HG03469 (cell line): ENCODE results near the gene SERPINA1.

Source experiments
- ATAC-seq: cut with Tn5 transposase; IDR thresholded peaks from one replicate; pipeline ENCODE4 v1.9.1; 2021; ENCODE audit warnings: mild to moderate bottlenecking, moderate library complexity, moderate number of reproducible peaks; ENCODE audit not compliant: unreplicated experiment

SERPINA1 gene

DNA sequence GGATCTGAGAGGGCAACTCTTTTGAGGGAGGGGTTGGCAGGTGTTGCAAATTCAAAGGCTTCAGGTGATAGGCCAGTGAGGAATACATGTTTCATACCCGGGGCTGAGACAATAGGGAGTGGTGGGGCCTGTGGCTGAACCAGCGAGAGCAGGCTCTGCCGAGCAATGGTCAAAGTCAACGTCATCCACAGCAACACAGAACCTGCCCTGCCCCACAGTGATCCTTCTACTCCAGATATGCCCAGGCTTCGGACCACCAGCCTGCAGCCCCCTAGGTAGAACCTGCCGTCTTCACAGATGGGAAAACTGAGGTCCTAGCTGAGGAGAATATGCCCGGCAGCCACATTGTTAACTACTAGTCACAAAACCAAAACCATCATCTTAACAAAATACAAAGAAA lies 4.1 kb downstream of the SERPINA1 start:
- ATAC-seq, result no peak

DNA sequence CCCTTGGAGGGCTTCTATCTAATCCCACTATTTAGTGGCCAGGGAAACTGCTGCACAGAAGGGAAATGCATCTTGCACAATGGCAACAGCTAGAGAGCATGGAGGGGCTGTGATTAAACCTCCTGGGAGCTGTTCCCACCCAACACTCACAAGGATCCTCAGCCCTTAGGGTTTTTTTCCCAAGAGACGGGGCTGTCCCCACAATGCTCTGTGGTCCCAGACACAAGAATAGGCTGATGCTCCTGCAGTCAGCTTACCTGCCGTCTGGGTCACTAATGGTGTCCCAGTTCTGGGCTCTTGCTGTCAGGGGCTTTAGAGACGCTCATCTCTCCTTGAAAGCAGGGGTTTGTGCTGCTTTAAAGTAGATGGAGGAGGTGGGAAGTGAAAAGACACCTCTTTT lies 4.6 kb downstream of the SERPINA1 start:
- no peak for ATAC-seq

DNA sequence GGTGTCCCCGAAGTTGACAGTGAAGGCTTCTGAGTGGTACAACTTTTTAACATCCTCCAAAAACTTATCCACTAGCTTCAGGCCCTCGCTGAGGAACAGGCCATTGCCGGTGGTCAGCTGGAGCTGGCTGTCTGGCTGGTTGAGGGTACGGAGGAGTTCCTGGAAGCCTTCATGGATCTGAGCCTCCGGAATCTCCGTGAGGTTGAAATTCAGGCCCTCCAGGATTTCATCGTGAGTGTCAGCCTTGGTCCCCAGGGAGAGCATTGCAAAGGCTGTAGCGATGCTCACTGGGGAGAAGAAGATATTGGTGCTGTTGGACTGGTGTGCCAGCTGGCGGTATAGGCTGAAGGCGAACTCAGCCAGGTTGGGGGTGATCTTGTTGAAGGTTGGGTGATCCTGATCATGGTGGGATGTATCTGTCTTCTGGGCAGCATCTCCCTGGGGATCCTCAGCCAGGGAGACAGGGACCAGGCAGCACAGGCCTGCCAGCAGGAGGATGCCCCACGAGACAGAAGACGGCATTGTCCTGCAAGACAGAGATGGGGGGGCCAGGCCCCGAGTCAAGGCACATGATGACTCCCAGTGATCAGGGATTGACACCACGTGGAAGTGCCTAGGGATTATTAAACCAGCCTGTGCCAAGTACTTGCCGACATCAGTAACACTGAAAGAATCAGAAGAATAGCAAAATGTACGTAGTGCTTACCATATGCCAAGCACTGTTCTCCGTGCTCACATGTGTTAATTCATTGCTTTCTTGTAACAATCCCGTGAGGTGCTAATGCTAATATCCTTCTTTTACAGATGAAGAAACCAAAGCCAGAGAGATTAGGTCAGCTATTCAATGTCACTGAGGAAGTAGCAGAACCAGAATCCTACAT lies 5.4 kb downstream of the SERPINA1 start:
- ATAC-seq, result no peak

DNA sequence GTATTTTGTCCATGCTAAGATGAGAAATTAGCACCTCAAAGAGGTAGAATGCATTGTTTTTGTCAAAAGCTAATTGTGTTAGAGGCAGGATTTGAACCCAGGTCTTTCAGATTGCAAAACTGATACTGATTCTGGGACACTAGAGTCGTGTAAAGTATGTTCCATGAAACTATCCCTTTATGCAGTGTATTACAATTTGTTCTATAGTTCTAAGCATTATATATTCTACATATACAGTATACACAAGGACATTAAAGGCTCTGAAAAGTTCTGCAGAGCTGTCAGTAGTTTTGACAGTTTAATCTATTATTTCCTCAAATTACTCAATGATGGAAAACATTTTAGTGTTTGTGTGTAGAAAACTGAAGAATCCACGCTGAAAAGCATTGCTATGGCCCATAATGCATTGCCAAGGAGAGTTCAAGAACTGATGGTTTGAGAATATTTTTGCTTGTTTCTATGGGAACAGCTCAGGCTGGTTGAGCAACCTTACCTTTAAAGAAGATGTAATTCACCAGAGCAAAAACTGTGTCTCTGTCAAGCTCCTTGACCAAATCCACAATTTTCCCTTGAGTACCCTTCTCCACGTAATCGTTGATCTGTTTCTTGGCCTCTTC lies 6.2 kb downstream of the SERPINA1 start:
- no peak for ATAC-seq

DNA sequence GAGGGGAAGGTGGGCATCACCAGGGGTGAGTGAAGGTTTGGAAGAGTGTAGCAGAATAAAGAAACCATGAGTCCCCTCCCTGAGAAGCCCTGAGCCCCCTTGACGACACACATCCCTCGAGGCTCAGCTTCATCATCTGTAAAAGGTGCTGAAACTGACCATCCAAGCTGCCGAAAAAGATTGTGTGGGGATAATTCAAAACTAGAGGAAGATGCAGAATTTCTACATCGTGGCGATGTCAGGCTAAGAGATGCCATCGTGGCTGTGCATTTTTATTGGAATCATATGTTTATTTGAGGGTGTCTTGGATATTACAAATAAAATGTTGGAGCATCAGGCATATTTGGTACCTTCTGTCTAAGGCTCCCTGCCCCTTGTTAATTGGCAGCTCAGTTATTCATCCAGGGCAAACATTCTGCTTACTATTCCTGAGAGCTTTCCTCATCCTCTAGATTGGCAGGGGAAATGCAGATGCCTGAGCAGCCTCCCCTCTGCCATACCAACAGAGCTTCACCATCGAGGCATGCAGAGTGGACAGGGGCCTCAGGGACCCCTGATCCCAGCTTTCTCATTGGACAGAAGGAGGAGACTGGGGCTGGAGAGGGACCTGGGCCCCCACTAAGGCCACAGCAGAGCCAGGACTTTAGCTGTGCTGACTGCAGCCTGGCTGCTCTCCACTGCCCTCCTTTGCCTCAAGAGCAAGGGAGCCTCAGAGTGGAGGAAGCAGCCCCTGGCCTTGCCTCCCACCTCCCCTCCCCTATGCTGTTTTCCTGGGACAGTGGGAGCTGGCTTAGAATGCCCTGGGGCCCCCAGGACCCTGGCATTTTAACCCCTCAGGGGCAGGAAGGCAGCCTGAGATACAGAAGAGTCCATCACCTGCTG lies 7.0 kb downstream of the SERPINA1 start:
- ATAC-seq, result no peak

DNA sequence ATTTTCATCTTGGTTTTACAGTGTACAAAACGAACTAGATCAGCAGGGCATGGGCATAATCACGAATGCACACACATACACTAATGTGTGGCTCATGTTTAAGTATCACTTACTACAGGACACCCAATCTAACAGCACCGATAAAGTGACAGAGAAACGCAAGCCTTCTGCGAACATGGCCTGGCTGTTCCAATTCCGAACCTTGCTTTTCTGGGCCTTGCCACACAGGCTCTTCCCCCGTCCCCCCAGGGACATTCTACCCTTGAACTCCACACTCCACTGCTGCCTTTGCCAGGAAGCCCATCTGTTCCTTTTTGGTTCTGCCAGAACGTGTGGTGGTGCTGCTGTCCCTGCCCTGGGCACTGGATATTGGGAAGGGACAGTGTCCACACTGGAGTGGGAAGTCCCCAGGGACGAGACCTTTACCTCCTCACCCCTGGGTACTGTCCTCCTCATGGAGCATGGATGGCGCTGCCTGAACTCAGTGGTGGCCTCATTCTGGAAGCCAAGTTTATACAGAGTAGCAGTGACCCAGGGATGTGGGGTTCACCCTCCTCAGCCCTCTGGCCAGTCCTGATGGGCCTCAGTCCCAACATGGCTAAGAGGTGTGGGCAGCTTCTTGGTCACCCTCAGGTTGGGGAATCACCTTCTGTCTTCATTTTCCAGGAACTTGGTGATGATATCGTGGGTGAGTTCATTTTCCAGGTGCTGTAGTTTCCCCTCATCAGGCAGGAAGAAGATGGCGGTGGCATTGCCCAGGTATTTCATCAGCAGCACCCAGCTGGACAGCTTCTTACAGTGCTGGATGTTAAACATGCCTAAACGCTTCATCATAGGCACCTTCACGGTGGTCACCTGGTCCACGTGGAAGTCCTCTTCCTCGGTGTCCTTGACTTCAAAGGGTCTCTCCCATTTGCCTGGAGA lies 7.9 kb downstream of the SERPINA1 start:
- no peak for ATAC-seq

DNA sequence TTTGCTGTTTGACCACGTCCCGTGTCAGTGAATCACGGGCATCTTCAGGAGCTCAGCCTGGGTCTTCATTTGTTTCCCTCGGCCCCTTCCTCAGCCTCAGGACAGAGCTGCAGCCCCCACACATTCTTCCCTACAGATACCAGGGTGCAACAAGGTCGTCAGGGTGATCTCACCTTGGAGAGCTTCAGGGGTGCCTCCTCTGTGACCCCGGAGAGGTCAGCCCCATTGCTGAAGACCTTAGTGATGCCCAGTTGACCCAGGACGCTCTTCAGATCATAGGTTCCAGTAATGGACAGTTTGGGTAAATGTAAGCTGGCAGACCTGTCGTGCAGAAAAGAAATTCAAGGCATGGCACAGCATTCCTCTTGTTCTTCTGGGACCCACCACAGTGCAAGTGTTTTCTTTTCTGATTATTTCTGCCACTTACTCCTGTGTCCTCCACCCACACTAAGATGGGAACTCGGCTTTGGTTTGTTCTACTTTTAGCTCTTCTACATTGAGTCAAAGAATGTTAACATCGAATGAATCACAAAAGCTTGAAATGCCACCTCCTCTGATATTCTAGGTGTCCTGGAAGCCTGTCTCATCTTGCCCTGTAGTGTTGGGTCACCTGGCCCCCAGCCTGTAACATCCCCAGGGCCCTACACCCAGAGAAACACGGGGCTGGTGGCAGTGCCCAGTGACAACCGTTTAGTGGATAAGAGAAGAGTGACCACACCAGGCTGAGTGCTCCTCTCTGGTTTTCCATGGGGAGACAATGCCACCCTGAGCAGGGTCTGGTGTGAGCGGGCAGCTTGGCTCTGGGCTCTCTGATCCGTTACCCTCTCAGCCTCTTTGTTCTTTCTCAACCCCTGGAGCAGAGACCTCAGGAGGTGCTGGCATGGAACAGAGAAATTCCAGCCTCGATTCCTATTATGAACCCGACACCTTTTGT lies 8.8 kb downstream of the SERPINA1 start:
- no peak for ATAC-seq

DNA sequence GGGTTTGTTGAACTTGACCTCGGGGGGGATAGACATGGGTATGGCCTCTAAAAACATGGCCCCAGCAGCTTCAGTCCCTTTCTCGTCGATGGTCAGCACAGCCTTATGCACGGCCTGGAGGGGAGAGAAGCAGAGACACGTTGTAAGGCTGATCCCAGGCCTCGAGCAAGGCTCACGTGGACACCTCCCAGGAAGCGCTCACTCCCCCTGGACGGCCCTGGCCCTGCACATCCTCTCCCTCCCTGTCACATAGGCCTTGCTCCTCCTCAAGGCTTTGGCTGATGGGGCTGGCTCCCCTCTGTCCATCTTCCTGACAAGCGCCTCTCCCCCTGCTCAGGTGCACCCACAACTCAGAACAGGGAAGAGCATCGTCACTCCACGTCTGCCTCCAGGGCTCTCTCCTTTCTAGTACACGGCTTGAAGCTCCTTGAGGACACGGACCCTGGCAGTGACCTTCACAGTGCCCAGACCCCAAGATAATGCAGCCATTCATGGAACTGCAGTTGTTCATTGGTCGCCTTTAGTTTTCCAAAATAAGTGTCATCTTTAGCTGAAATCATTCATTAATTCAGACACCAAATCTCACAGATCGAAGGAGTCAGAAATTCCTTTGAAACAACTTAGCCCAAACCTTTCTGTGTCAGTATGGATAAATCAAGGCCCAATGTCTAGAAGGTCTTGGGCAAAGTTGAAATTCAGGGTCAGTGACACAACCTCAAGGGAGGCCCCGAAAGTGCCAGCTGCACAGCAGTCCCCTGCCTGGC lies 9.7 kb downstream of the SERPINA1 start:
- no peak for ATAC-seq

DNA sequence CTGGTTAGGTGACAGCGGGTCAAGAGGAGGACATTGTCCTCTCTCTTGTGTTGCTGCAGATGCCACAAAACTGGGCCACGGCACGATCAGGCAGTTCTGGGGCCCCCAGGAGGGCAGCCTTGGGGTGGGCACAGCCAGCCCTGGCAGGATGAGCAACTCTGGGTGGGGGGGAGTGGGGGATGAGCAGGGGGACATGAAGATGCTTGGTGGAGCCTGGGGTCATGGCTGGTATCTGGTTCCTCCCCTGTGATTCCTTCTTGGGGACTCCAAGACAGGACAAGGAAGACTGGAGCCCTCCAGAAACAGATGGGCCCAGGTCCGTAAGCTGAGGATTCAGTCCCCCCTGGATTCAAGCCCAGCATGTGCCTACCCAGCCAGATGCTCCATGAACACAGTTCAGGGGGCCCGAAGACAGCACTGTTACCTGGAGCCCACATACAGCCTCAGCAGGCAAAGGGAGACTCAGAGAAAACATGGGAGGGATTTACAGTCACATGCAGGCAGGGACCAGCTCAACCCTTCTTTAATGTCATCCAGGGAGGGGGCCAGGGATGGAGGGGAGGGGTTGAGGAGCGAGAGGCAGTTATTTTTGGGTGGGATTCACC lies 10.4 kb downstream of the SERPINA1 start:
- no peak for ATAC-seq

DNA sequence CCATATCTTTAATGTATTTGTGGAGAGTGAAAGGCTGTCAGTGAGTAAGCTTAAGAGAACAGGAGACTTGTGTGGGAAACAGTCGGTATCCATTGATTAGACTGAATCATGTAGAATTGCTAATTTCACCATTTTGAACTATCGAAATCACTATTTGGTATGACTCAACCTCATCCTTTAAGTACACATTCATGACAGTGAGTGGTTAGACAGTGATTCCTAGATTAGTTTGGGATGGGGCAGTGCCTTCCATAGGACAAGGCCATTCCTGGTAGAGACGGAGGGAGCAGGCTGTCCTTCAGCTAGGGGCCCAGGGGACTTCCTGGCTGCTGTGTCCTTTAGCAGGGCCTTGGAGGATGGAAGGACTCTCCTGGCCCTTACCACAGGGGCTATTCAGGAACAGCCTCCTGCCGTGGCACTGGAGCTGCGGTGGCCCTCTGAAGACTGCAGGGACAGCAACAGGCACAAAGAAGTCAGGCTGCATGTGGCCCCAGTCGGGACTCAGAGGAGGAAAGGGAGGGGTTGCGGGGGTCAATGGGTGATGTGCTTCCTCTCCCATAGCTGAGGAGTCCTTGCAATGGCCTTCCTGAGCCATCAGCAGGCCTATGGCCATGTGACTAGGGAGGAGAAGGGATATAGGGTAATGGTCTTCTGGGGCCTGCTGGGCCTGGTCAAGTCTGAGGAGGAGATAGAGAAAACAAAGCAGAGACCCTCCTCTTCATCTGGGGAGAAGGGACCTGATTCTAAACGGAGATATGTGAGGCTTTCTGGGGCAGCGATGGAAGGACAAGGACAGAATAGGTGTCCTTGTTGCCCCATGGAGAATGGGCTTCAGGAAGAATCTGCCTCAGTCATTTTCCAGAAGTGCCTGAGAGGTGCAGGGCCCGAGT lies 11.2 kb downstream of the SERPINA1 start:
- ATAC-seq, result no peak

DNA sequence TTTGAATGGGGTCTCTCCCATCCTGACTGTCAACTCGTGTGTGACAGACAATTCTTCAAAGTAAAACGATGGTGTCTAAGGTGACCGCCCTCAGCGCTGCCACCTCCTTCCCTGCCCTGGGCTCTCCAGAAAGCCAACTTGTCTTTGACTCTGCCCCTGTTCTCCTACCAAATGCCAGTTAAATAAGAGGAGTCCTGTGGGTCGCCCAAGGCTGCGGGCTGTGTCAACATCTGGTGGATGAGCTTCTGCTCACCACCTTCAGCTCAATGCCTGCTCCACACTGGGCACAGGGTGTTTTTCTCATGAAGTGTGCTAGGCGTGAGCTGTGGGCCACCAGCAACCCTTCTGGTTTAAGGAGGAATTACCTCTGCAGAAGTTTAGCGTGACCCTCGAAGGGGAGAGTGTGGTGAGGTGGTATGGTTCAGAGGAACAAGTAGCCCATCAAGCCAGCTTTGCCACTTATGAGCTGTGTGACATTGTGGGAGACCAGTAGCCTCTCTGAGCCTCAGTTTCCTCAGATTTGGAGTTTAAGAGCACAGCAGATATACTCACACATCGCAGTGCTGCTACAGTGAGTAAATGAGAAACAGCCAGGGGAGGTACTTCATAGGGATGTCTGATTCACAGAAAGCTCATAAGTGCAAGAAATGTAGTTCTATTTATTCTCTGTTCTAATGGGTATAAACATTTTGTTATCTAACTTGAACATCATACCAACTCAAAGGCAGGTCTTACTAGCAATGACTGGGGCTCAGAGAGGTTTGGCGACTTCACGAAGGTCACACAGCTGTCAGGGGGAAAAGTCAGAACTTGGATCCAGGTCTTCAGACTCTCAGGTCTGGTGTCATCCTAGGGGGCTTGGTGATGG lies 12.1 kb downstream of the SERPINA1 start:
- no peak for ATAC-seq

DNA sequence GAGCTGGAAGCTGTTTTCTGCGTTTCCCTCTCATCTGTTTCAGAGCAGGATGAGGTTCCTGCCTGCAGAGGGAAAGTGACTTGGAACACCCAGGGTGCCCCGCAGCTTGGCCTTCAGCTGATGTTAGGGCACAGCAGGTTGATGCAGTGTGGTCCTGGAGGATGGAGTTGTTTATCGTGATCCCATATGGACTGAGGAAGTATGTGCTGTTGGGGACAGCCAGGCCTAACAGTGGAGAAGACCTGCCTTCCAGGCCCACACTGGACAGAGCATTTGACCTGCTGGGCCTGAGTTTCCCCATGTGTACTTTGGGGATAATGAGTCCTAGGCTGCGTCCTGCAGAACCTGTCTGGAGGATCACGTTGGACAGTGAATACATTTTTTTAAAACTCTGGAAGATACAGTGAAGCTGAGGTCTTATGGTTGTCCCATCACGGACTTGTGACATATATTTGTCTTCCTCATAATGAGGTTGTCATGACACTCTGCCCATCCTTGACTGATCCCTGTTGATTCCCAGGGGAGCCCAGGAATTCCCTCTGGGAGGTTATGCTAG lies 12.8 kb downstream of the SERPINA1 start:
- no peak for ATAC-seq

DNA sequence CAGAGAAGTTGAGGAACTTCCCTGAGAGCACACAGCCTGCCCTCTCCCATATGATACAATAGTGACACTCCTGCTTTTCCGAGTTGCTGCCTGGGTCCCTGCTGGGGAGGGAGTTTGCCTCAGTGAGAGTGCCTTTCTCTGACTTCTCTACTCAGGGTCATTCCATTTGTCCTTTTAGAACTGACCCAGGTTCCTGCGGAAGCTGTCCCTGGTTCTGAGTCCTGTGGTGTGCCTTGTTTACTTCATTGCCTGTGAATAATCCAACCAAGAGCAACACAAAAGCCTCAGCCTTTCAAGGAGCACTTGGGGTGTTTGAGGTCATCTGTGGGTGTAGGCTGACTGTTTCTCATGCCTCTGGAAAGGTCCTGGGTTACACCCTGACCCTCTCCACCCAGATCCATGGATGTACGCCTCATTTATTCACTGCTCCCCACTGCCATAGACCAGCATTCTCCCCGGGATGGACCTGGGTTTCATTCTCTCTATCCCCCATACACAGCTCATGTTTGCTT lies 13.6 kb downstream of the SERPINA1 start:
- ATAC-seq, result no peak

DNA sequence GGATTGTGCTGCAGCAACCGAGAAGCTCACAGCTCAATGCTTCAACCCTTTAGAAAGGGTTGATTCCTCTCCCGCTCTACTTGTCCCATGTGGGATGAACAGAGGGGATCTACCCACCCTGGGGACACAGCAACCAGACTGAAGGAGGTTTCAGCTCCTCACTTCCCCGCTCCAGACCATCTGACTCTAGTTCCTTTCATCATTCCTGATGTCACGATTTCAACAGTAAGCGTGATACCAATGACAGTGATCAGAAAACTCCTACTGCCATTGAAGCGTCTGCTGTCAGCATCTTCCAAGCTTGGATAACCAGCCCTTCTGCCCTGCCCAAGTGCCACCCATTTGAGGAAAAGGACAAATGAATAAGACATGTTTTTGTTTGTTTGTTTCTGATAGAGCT lies 14.3 kb downstream of the SERPINA1 start:
- no peak for ATAC-seq

DNA sequence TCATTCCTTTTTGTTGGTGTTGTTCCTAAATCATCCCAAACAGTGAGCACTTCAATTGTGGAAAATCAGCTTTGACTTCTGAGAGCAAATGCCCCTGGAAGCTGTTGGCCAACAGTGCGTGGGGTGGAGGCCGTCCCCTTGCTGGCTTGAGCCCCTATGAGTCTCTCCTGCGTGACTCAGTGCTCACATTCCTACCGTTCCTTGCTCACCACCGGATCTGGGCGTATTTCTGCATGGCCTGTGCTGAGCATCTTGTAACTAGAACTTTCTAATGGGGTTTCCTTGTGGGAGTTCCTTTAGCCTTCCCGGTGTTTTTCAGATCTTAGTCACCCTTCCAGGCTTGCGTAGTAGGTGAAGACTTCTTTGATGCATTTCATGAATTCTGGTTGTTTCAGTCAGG lies 14.7 kb downstream of the SERPINA1 start:
- ATAC-seq, result no peak
